IMR-90 (cell line): ENCODE measurements around the gene MMEL1. TPM values are rescaled to one million over a fixed set of nuclear protein-coding genes. Genes with fewer than 3 reads are reported as not detected.
A peak's percentile ranks its signal among the peaks of the same experiment; 100 is the strongest.

ENCODE experiments used
- ATAC-seq: fragments of 200-7000 bp; cut with Tn5 transposase; 2 replicates; pipeline ENCODE4 v1.9.1; 2020; ENCODE audit warnings: low read depth, mild to moderate bottlenecking, moderate library complexity
- BruUV-seq: library from RNA; stranded (reverse); fragments of 400-500 nt; replicated peaks from 2 replicates; lab custom pipeline; 2021; lab: Mats Ljungman, UMichigan
- CTCF ChIA-PET: fragments of 300-600 bp; formaldehyde crosslinking; extraction: SDS; loops from one replicate; lab custom pipeline; 2021; ENCODE audit warnings: antibody characterized with exemption; lab: Yijun Ruan, JAX
- POLR2A ChIA-PET: fragments of 300-600 bp; sonication (Branson Sonifier 250); formaldehyde crosslinking; loops from one replicate; lab custom pipeline; 2022; ENCODE audit warnings: antibody characterized with exemption; ENCODE audit not compliant: unreplicated experiment; lab: Charles Lee
- DNase-seq: peaks from one replicate; pipeline ENCODE4 v3.0.0; 2013
- H2AFZ ChIP-seq: replicated peaks from 2 replicates; pipeline ENCODE3; 2013; ENCODE audit warnings: low read length, mild to moderate bottlenecking; ENCODE audit not compliant: poor library complexity
- H2AK5ac ChIP-seq: 2 replicates; pipeline ENCODE4 v1.6.1; 2013; ENCODE audit warnings: low read depth, low read length, inconsistent platforms
- H2AK9ac ChIP-seq: replicated peaks from 2 replicates; pipeline ENCODE3; 2013; ENCODE audit warnings: mild to moderate bottlenecking, low read depth, low read length, moderate library complexity; ENCODE audit not compliant: poor library complexity
- H2BK120ac ChIP-seq: 2 replicates; pipeline ENCODE4 v1.6.1; 2013; ENCODE audit warnings: low read depth, low read length, inconsistent platforms
- H2BK15ac ChIP-seq: 3 replicates; pipeline ENCODE4 v1.6.1; 2013; ENCODE audit warnings: low read depth, low read length, inconsistent platforms
- H2BK20ac ChIP-seq: 2 replicates; pipeline ENCODE4 v1.6.1; 2013; ENCODE audit warnings: low read depth, mild to moderate bottlenecking, inconsistent platforms, low read length, moderate library complexity
- H2BK5ac ChIP-seq: 2 replicates; pipeline ENCODE4 v1.6.1; 2013; ENCODE audit warnings: mild to moderate bottlenecking, low read depth, low read length, inconsistent platforms; ENCODE audit not compliant: poor library complexity, severe bottlenecking
- H3K14ac ChIP-seq: replicated peaks from 2 replicates; pipeline ENCODE4 v1.6.1; 2013; ENCODE audit warnings: low read depth, low read length, inconsistent platforms
- H3K18ac ChIP-seq: 2 replicates; pipeline ENCODE4 v1.6.1; 2013; ENCODE audit warnings: low read depth, low read length, control low read depth
- H3K23ac ChIP-seq: 2 replicates; pipeline ENCODE4 v1.6.1; 2013; ENCODE audit warnings: low read depth, low read length, inconsistent platforms
- H3K27ac ChIP-seq: 2 replicates; pipeline ENCODE4 v1.5.1; 2013; ENCODE audit warnings: mild to moderate bottlenecking, control low read depth, low read length; ENCODE audit not compliant: insufficient read depth
- H3K27me3 ChIP-seq: 2 replicates; pipeline ENCODE4 v1.6.1; 2013; ENCODE audit warnings: low read length; ENCODE audit not compliant: control insufficient read depth, insufficient read depth
- H3K36me3 ChIP-seq: 2 replicates; pipeline ENCODE4 v1.6.1; 2013; ENCODE audit warnings: low read length, mixed read lengths; ENCODE audit not compliant: control insufficient read depth, insufficient read depth
- H3K4ac ChIP-seq: 2 replicates; pipeline ENCODE4 v1.6.1; 2013; ENCODE audit warnings: low read depth, low read length, inconsistent platforms
- H3K4me1 ChIP-seq: 2 replicates; pipeline ENCODE4 v1.6.1; 2013; ENCODE audit warnings: low read length, mixed read lengths; ENCODE audit not compliant: control insufficient read depth, insufficient read depth
- H3K4me2 ChIP-seq: 2 replicates; pipeline ENCODE4 v1.6.1; 2013; ENCODE audit warnings: low read depth, mild to moderate bottlenecking, control low read depth, low read length, moderate library complexity
- H3K4me3 ChIP-seq: 2 replicates; pipeline ENCODE4 v1.5.1; 2013; ENCODE audit warnings: low read depth, mild to moderate bottlenecking, control low read depth, low read length, moderate library complexity; ENCODE audit not compliant: insufficient read depth
- H3K56ac ChIP-seq: 2 replicates; pipeline ENCODE4 v1.6.1; 2013; ENCODE audit warnings: low read length, inconsistent platforms; ENCODE audit not compliant: insufficient read depth; ENCODE audit errors: extremely low read depth
- H3K79me1 ChIP-seq, 2 experiments: 2 replicates each; pipeline ENCODE4 v1.6.1; 2013; ENCODE audit warnings: low read length in 2 of 2, inconsistent platforms in 1 of 2, low read depth in 1 of 2
- H3K9ac ChIP-seq: 2 replicates; pipeline ENCODE4 v1.6.1; 2013; ENCODE audit warnings: low read depth, low read length, control low read depth
- H3K9me1 ChIP-seq: 2 replicates; pipeline ENCODE4 v1.6.1; 2013; ENCODE audit warnings: low read length, inconsistent platforms; ENCODE audit not compliant: insufficient read depth
- H3K9me3 ChIP-seq: 2 replicates; pipeline ENCODE4 v1.6.1; 2013; ENCODE audit warnings: low read length; ENCODE audit not compliant: control insufficient read depth, insufficient read depth
- H4K20me1 ChIP-seq: 2 replicates; pipeline ENCODE4 v1.6.1; 2013; ENCODE audit warnings: low read length, inconsistent platforms; ENCODE audit not compliant: insufficient read depth
- H4K5ac ChIP-seq: 2 replicates; pipeline ENCODE4 v1.6.1; 2013; ENCODE audit warnings: mild to moderate bottlenecking, low read depth, low read length, control low read depth
- H4K8ac ChIP-seq, 2 experiments: 2 replicates each; pipeline ENCODE4 v1.6.1; 2013; ENCODE audit warnings: low read depth in 2 of 2, low read length in 2 of 2, control low read depth in 1 of 2, inconsistent platforms in 1 of 2
- H4K91ac ChIP-seq: 2 replicates; pipeline ENCODE4 v1.6.1; 2013; ENCODE audit warnings: low read depth, low read length, inconsistent platforms; ENCODE audit not compliant: insufficient read depth
- BHLHE40 ChIP-seq: fragments of 150-350 bp; IDR thresholded peaks from 2 replicates; pipeline ENCODE4 v1.6.1; 2016; ENCODE audit warnings: mild to moderate bottlenecking, low read depth, low read length
- CEBPB ChIP-seq: IDR thresholded peaks from 2 replicates; pipeline ENCODE4 v1.6.1; 2012; ENCODE audit warnings: low read depth, low read length, improper control_type of control experiment
- CHD1 ChIP-seq: IDR thresholded peaks from 2 replicates; pipeline ENCODE4 v1.6.1; 2012; ENCODE audit warnings: low read depth, low read length, improper control_type of control experiment
- CTCF ChIP-seq: conservative IDR thresholded peaks from 2 replicates; pipeline ENCODE4 v1.5.1; 2012; ENCODE audit warnings: mild to moderate bottlenecking, low read depth, low read length, improper control_type of control experiment
- ELK1 ChIP-seq: fragments of 150-350 bp; IDR thresholded peaks from 2 replicates; pipeline ENCODE4 v1.6.1; 2016; ENCODE audit warnings: low read depth, mild to moderate bottlenecking, low read length, moderate library complexity, borderline replicate concordance
- FOS ChIP-seq: fragments of 150-350 bp; IDR thresholded peaks from 2 replicates; pipeline ENCODE4 v1.6.1; 2016; ENCODE audit warnings: low read depth, low read length
- MAFK ChIP-seq: IDR thresholded peaks from 2 replicates; pipeline ENCODE4 v1.6.1; 2012; ENCODE audit warnings: low read depth, low read length, improper control_type of control experiment
- MAZ ChIP-seq: IDR thresholded peaks from 2 replicates; pipeline ENCODE4 v1.6.1; 2012; ENCODE audit warnings: low read depth, mild to moderate bottlenecking, low read length, improper control_type of control experiment, moderate library complexity, borderline replicate concordance
- MXI1 ChIP-seq: IDR thresholded peaks from 2 replicates; pipeline ENCODE4 v1.6.1; 2012; ENCODE audit warnings: low read depth, mild to moderate bottlenecking, low read length, moderate library complexity, borderline replicate concordance
- NFE2L2 ChIP-seq: fragments of 150-350 bp; IDR thresholded peaks from 2 replicates; pipeline ENCODE4 v1.6.1; 2016; ENCODE audit warnings: low read depth, mild to moderate bottlenecking, low read length
- POLR2A ChIP-seq: IDR thresholded peaks from 2 replicates; pipeline ENCODE4 v1.6.1; 2012; ENCODE audit warnings: mild to moderate bottlenecking, low read depth, low read length
- RAD21 ChIP-seq: IDR thresholded peaks from 2 replicates; pipeline ENCODE4 v1.6.1; 2012; ENCODE audit warnings: low read length, improper control_type of control experiment
- RCOR1 ChIP-seq: IDR thresholded peaks from 2 replicates; pipeline ENCODE4 v1.6.1; 2012; ENCODE audit warnings: mild to moderate bottlenecking, low read length, improper control_type of control experiment; ENCODE audit not compliant: insufficient replicate concordance
- RFX5 ChIP-seq: IDR thresholded peaks from 2 replicates; pipeline ENCODE4 v1.8.0; 2012; ENCODE audit warnings: low read depth, mild to moderate bottlenecking, low read length, moderate library complexity
- SMC3 ChIP-seq: fragments of 150-350 bp; IDR thresholded peaks from 2 replicates; pipeline ENCODE4 v1.6.1; 2016; ENCODE audit warnings: low read depth, mild to moderate bottlenecking, antibody characterized with exemption, low read length, moderate library complexity
- WGBS, 2 experiments: methylation state at CpG; one replicate each; pipeline versions ENCODE4 v1.1.5 to v1.1.7; 2013; ENCODE audit warnings: missing lambda C conversion rate in 2 of 2; ENCODE audit not compliant: insufficient read length in 1 of 2; ENCODE audit errors: extremely low coverage in 2 of 2; 5-methylcytosine and 5-hydroxymethylcytosine counted together
- dilution Hi-C: fragments of 300-500 bp; cut with HindIII; formaldehyde crosslinking; loops from one replicate; pipeline ENCODE4 v1.14.3; 2018; ENCODE audit warnings: low sequenced_read_pairs; ENCODE audit not compliant: unreplicated experiment
- in situ Hi-C: fragments of 300-500 bp; cut with MboI; formaldehyde crosslinking; loops from 3 replicates; pipeline ENCODE4 v1.14.3; 2019; ENCODE audit warnings: low sequenced_read_pairs, inconsistent platforms, mixed read lengths
- intact Hi-C: fragments of 100-400 bp; cut with micrococcal nuclease; formaldehyde crosslinking; loops from 2 replicates; pipeline ENCODE4 v1.10.0; 2022
- polyA plus RNA-seq, 3 experiments: library from polyadenylated mRNA; depleted of rRNA; stranded (reverse); fragments of >200 nt; gene quantifications; 2 replicates each; pipeline ENCODE4 v1.2.3, GENCODE V29; 2012; ENCODE audit warnings: low replicate concordance in 1 of 3
- total RNA-seq: library from RNA; depleted of rRNA; stranded (reverse); fragments of >200 nt; gene quantifications from 2 replicates; pipeline ENCODE4 v1.2.3, GENCODE V29; 2012

The MMEL1 gene
- total and polyA plus RNA-seq, 2 of the 4 experiments (the other 2 are of a cell fraction) = under 0.01 to 0.12 TPM

GRCh38 chr1:2642560-2643413 lies 10.0 kb upstream of the MMEL1 start:
- H2BK120ac ChIP-seq = no peak overlapping the region
- ATAC-seq (peak; percentile 90), DNase-seq (peak; percentile 84)
- H3K18ac ChIP-seq = no peak overlapping the region; the same call in 1 of the 2 replicates
- H3K56ac ChIP-seq = no peak overlapping the region
- H3K27me3 ChIP-seq = no peaks in the 10 kb centered on the region
- H3K27ac ChIP-seq = peak overlapping the region; percentile 13
- ChIA-PET CTCF (no interaction called here), POLR2A (no interaction called here)
- H4K5ac ChIP-seq = no peak overlapping the region; the same call in 1 of the 2 replicates
- 0 out of 2 replicates have a peak overlapping the region, but pooled peaks have one; percentile 8 for H2AK5ac ChIP-seq
- peak overlapping the region; percentile 48 for H3K9ac ChIP-seq
- H3K4me2 ChIP-seq = peak overlapping the region; percentile 58
- H2BK20ac ChIP-seq = no peak overlapping the region
- H3K4me1 ChIP-seq = no peaks in the 10 kb centered on the region
- H3K36me3 ChIP-seq = no peaks in the 10 kb centered on the region
- H3K14ac ChIP-seq = no peak overlapping the region
- intact Hi-C loops = loop anchor here (1.0 to 2.0 kb wide), 2 partner anchors 56 to 86 kb away; partner anchors contain the start of genes PRXL2B and TNFRSF14
- dilution Hi-C loops = no loop called here
- H4K91ac ChIP-seq = peak overlapping the region; percentile 42; the same call in 1 of the 2 replicates
- H4K20me1 ChIP-seq = no peaks in the 10 kb centered on the region
- peak overlapping the region; percentile 89 for H2AFZ ChIP-seq
- peak overlapping the region; percentile 2 for H2AK9ac ChIP-seq
- peak overlapping the region; percentile 58 for H3K4me3 ChIP-seq
- H2BK15ac ChIP-seq = no peak overlapping the region
- 2% methylated on average over 49 of the region's 84 CpGs; no CpG with 5 or more reads in 1 of the 2 experiments for WGBS, 2 experiments
- H3K4ac ChIP-seq = peak overlapping the region; percentile 2; the same call in 1 of the 2 replicates
- no peak overlapping the region for H3K23ac ChIP-seq
- BruUV-seq = no TSS peak
- in situ Hi-C loops = no loop called here
- no peaks in the 10 kb centered on the region for H3K9me3 ChIP-seq
- H3K9me1 ChIP-seq = no peaks in the 10 kb centered on the region
- H2BK5ac ChIP-seq = peak overlapping the region; percentile 15
- no peaks in the 10 kb centered on the region; a peak in 1 of 4 replicates for H3K79me1 ChIP-seq
- peak overlapping the region; percentile 25 to 84; a peak in 2 of 4 replicates for H4K8ac ChIP-seq
- TF ChIP-seq RFX5 (no peak), RAD21 (no peak), MAZ (peak; percentile 98), POLR2A (no peak), BHLHE40 (peak; percentile 53; the same call in 1 of the 2 replicates), SMC3 (no peak), CEBPB (peak; percentile 48; the same call in 1 of the 2 replicates), MXI1 (peak; percentile 66; the same call in 1 of the 2 replicates), NFE2L2 (no peak), RCOR1 (no peak), CTCF (0 out of 2 replicates have a peak, but pooled peaks have one; percentile 20), FOS (no peak), ELK1 (no peak), CHD1 (no peak), MAFK (no peak)
